Measurements from ENCODE around the gene MYO1B.

MYO1B gene

GRCh38 chr2:191245046-191245868 lies at the start of gene MYO1B:
TSS of gene MYO1B (plus strand) at chr2:191245404. CDS start at chr2:191276896, 31,492 bp downstream.
- peak; percentile 39 to 74 for DNase-seq

DNA sequence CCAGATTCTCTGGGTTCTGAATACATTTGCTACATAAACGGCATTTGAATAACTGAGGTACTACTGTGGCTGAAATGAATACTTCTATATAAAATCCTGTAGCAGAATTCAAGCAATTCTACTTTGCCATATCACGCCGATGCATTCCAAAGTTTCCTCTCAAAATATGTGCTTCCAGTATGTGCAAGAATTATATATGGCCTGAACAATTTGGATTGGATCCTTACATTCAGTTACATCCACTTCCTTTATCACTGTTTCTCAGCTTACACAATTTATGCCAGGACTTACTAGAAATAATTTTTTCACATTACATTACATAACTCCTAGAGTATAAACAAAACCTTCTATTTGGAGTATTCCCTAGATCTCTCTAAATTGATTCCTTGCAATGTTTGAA lies 48.1 kb upstream of the MYO1B start:
- no peak for DNase-seq

DNA sequence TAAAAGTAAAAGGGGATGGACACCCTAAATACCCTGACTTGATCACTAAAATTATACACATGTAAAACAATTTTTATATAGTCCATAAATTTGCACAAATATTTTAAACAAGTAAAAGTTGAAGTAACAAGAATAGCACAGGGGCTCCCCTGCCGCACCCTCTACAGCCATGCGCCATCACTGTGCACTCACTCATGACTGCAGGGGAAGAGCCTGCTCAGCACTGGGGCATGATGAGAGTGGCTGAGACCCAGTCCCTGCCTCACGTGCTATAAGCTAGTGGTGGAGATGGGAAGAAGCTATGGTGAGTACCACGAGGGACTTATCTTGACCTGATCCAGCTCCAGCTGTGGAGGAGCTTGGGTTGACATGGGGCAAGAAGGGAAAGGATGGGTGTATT lies 46.9 kb upstream of the MYO1B start:
- DNase-seq: no peak

DNA sequence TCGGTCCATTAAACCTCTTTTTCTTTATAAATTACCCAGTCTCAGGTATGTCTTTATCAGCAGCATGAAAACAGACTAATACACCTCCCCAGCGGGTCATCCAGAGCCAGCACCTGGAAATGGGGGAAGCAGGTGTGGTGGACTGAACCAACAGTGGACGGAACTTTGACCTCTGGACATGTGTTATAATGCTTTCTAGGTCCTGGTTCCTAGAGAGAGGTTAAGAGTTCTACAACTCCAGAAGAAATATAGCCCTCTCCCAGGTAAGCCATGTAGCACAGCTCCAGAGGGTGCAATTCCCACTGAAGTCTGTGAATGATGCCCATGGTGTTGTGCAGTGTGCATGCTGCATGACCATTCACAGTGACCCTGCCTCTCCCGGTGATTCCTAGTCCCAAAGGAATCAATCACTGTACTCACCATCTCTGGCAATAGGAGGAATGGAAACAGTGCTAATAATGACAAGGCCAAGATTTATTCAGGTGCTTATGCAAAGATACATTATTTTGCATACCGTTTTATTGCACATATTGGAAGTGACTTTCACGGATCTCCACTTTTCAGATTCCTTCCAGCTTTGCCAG lies 45.2 kb upstream of the MYO1B start:
- DNase-seq: no peak

GRCh38 chr2:191200910-191201309 lies 44.3 kb upstream of the MYO1B start:
- no peak for DNase-seq

DNA sequence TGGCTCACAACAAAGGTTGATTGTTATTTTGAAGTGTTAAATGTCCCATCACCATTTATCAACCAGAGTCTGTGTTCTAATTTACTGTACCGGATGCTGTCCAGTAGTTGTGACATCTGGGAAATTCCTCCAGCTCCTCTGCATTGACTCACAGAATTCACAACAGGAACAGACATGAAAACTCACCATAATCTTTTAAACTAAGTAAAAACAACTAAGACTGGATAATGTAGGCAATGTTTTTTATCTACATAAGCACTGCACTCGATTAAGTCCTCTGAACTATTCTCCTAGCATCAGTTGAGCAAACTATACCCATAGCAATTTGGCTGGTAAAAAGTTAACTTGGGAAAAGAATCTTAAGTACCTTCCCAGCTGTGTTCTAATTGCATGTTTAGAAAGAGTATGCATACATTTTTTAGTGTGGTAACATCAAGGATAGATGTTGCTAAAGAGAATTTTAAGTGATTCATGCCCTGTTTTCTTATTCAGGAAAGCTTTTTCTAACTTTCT lies 42.9 kb upstream of the MYO1B start:
- peak in 1 of 2 experiments; percentile 65 for DNase-seq

GRCh38 chr2:191202881-191203397 lies 42.3 kb upstream of the MYO1B start:
- DNase-seq: no peak

DNA sequence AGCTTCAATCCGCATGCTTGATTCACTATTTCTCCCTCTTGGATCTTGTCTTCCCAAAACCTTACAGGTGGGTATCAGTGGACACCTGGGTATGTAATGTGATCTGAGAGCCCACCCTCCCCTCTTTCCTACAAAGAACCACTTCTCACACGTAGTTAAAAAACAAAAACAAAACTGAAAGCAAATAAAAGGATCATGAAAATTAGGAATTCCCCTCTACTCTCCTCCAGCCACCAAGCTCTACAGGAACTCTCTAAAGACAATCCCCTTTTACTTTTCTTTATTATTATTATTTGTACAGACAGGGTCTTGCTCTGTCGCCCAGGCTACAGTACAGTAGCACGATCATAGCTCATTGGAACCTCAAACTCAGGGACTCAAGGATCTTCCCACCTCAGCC lies 40.8 kb upstream of the MYO1B start:
- no peak for DNase-seq

- DNase-seq: no peak
These were observed 38.4 kb upstream of the MYO1B start for GRCh38 chr2:191206613-191207471.

GRCh38 chr2:191209340-191209739 lies 35.9 kb upstream of the MYO1B start:
- DNase-seq: no peak

DNA sequence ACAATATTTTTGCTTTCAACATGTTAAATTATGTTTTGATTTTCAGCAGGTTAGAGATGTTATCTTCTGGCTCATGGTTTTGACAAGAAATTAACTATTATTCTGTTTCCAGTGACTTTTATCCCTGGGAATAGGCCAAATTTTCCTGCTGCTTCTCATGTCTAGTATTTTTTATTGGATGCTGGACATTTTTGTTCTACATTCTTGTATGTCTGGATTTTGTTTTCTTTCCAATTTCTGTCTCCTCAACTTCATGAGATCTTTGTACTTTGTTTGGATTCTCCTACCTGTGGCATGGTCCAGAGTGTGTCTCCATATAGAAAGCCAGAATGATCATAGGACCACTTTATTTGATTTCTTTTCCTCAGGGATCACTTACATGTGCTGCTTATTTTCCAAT lies 33.1 kb upstream of the MYO1B start:
- DNase-seq: no peak

GRCh38 chr2:191213333-191213732 lies 31.9 kb upstream of the MYO1B start:
- DNase-seq: no peak

DNA sequence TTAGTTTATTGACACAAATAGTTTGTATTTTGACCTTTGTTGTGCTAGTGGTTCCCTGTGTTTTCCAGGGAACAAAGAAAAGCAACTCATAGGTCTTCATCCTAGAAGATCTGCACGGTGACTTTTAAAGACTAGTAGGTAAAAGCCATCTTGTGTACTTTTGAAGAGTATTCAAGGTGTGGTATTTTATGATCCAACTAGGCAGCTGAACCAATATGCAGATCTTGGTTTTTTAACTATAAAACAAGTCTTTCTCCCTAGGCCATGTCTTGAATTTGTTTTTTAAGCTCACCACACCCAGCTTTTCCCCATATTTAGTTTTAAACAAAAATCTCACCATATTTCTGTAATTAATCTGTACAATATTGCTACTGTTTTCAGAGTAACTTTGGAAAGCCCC lies 30.0 kb upstream of the MYO1B start:
- no peak for DNase-seq

DNA sequence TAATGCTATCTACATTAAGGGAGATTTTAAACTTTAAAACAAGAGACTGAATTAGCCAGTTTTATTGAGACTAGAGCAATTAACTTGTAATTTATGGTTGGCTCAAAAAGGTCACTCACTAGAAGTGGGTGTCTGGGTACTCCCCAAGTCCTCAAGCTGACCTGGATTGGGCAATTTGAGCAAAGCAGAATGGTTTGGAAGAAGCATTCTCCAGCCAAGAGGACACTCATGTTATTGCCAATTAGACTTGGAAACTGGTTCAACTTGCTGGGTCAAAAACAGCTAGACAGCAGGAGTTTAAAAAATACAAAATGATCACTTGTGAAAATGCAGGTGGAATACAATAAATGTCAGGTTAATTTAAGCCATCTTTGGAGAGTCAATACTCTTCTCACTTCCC lies 29.5 kb upstream of the MYO1B start:
- DNase-seq: no peak

GRCh38 chr2:191217580-191217979 lies 27.6 kb upstream of the MYO1B start:
- DNase-seq: no peak

GRCh38 chr2:191218292-191218898 lies 26.8 kb upstream of the MYO1B start:
- peak; percentile 2 to 28 for DNase-seq

DNA sequence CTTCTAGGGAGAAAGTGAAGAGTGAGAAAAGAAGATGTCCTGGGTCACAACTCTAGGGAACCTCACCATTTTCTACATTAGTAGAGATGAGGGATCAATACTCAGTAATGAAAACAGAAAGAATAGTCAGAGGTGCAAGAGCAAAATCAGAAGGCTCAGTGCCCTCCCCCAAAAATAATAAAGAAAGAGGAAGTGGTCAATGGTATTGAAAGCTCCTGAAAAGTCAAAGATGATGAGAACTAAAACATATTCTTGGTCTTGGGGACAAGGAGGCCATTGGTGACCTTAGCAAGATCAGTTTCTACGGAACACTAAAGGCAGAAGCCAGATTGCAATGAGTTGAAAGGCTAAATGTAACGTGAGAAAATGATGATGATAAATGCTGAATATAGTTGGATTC lies 24.5 kb upstream of the MYO1B start:
- DNase-seq: no peak

DNA sequence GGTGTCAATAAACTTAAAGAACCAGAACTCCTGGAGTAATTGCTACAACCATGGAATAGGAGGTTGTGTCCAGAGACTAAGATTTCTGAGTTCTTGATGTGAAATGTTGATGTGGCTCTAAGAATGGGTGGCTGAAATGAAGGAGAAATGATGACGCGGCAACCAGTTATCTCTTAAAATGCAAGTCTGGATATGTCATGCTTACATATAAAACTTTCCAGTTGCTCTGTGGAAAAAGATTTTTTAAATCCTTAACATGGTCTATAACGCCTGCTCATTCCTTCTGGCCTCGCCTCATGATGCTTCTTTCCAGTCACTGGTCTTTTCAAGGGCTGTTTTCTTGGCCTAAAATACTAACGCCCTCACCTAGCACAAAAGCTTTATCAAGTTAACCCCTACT lies 23.5 kb upstream of the MYO1B start:
- no peak for DNase-seq

- DNase-seq: no peak
These were observed 22.7 kb upstream of the MYO1B start for GRCh38 chr2:191222507-191222906.

GRCh38 chr2:191222952-191223351 lies 22.3 kb upstream of the MYO1B start:
- DNase-seq: no peak

DNA sequence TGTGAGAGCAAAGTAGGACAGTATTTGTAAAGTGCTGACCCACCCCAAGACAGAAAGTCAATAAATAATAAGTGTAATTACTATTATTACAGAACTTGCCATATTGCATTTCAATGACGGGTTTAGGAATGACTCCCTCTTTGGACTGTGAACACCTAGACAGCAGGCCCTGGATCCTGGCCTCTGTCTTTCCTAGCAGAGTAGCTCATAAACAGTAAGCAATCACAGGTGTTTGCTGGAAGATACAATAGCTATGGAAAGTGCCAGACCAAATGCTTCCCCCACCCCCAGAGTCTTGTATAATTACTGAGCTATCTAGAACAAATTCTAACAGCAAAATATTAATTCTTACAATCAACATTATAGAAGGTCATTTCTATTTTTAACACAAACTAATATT lies 20.1 kb upstream of the MYO1B start:
- DNase-seq: no peak

GRCh38 chr2:191225690-191226089 lies 19.5 kb upstream of the MYO1B start:
- DNase-seq: no peak

GRCh38 chr2:191226196-191226595 lies 19.0 kb upstream of the MYO1B start:
- DNase-seq: no peak
